K562 (cell line): ENCODE data around the gene FAM114A2.

Experiments used
- ELF4 ChIP-seq: fragments of 450-650 bp; formaldehyde crosslinking; IDR thresholded peaks from 2 replicates; pipeline ENCODE4 v1.4.0; 2022; ENCODE audit warnings: missing genetic modification characterization
- HCFC1 ChIP-seq: IDR thresholded peaks from 2 replicates; pipeline ENCODE4 v1.6.1; 2012; ENCODE audit warnings: low read depth, low read length, improper control_type of control experiment
- JUNB ChIP-seq: fragments of 450-650 bp; formaldehyde crosslinking; conservative IDR thresholded peaks from 2 replicates; pipeline ENCODE4 v1.4.0; 2020; ENCODE audit warnings: mild to moderate bottlenecking
- RBFOX2 ChIP-seq: fragments of 200-400 bp; formaldehyde crosslinking; IDR thresholded peaks from 2 replicates; pipeline ENCODE4 v1.6.1; 2017; ENCODE audit warnings: low read depth, mild to moderate bottlenecking, low read length, moderate library complexity
- SUPT5H ChIP-seq: fragments of 450-650 bp; IDR thresholded peaks from 2 replicates; pipeline ENCODE4 v1.6.1; 2016
- TF ChIP-seq, protein P1 (sequence below): sonication (generic); formaldehyde crosslinking; IDR thresholded peaks from 2 replicates; pipeline ENCODE4 v1.8.0; 2022; ENCODE audit warnings: mild to moderate bottlenecking, missing genetic modification reagents
- TF ChIP-seq, protein P2 (sequence below), 3 experiments: IDR thresholded peaks in 2 of 3; conservative IDR thresholded peaks in 1 of 3; 2 replicates each; pipeline ENCODE4 v1.5.1; 2011 to 2012; ENCODE audit warnings: low read length in 3 of 3, mild to moderate bottlenecking in 3 of 3, control low read depth in 2 of 3, improper control_type of control experiment in 1 of 3, inconsistent platforms in 1 of 3, low read depth in 1 of 3, mixed read lengths in 1 of 3, moderate library complexity in 1 of 3; ENCODE audit not compliant: insufficient read depth in 2 of 3
- TF ChIP-seq, protein P3 (sequence below): fragments of 250-450 bp; sonication (Bioruptor Pico); IDR thresholded peaks from 2 replicates; pipeline ENCODE4 v1.5.0; 2022; ENCODE audit warnings: mild to moderate bottlenecking

DNA sequence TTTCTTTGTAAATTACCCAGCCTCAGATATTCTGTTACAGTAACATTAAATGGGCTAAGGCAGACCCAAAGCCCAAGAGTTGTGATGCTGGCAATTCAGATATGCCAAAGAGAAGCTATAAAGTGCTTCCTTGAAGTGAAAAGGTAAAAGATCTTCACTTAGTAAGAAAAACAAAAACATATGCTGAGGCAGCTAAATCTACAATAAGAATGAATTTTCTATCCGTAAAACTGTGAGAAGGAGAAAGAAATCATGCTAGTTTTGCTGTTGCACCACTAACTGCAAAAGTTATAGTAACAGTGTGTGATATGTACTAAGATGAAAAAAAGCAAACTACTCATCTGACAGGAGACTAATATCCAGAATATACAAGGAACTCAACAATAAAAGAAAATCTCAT, 39.9 kb downstream of the FAM114A2 start:
- TF ChIP-seq HCFC1: no peak
- TF ChIP-seq, protein P1, sequence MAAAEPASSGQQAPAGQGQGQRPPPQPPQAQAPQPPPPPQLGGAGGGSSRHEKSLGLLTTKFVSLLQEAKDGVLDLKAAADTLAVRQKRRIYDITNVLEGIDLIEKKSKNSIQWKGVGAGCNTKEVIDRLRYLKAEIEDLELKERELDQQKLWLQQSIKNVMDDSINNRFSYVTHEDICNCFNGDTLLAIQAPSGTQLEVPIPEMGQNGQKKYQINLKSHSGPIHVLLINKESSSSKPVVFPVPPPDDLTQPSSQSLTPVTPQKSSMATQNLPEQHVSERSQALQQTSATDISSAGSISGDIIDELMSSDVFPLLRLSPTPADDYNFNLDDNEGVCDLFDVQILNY (CRISPR knock-in tag): no peak
- TF ChIP-seq, protein P2, sequence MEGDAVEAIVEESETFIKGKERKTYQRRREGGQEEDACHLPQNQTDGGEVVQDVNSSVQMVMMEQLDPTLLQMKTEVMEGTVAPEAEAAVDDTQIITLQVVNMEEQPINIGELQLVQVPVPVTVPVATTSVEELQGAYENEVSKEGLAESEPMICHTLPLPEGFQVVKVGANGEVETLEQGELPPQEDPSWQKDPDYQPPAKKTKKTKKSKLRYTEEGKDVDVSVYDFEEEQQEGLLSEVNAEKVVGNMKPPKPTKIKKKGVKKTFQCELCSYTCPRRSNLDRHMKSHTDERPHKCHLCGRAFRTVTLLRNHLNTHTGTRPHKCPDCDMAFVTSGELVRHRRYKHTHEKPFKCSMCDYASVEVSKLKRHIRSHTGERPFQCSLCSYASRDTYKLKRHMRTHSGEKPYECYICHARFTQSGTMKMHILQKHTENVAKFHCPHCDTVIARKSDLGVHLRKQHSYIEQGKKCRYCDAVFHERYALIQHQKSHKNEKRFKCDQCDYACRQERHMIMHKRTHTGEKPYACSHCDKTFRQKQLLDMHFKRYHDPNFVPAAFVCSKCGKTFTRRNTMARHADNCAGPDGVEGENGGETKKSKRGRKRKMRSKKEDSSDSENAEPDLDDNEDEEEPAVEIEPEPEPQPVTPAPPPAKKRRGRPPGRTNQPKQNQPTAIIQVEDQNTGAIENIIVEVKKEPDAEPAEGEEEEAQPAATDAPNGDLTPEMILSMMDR (IDR thresholded peaks at IDR 0.05 in 2 of 3, conservative IDR thresholded peaks at IDR 0.05 in 1 of 3; ENCODE audit: insufficient read depth in 2 of 3, low read depth in 1 of 3, low read length in 3 of 3): no peak
- TF ChIP-seq SUPT5H: no peak
- no peak for TF ChIP-seq ELF4
- no peak for TF ChIP-seq JUNB (CRISPR knock-in tag)
- no peak for TF ChIP-seq RBFOX2
- TF ChIP-seq, protein P3, sequence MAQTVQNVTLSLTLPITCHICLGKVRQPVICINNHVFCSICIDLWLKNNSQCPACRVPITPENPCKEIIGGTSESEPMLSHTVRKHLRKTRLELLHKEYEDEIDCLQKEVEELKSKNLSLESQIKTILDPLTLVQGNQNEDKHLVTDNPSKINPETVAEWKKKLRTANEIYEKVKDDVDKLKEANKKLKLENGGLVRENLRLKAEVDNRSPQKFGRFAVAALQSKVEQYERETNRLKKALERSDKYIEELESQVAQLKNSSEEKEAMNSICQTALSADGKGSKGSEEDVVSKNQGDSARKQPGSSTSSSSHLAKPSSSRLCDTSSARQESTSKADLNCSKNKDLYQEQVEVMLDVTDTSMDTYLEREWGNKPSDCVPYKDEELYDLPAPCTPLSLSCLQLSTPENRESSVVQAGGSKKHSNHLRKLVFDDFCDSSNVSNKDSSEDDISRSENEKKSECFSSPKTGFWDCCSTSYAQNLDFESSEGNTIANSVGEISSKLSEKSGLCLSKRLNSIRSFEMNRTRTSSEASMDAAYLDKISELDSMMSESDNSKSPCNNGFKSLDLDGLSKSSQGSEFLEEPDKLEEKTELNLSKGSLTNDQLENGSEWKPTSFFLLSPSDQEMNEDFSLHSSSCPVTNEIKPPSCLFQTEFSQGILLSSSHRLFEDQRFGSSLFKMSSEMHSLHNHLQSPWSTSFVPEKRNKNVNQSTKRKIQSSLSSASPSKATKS: no peak
